Stimulated activated CD4-positive, alpha-beta T cell treated with anti-CD3 and anti-CD28 coated beads, Interleukin-15, amount 100 ng/mL, for 1 hour (primary cell): ENCODE data around the gene FLAD1.
"Not testable (repeated sequence)": the region's sequence is repeated elsewhere in the genome, so short reads cannot be mapped to it uniquely, and the experiment has no call there.

Experiments used
- DNase-seq, 2 donors: peaks; one replicate each; pipeline ENCODE4 v3.0.0-alpha.2; 2020; ENCODE audit warnings: low read depth in 1 of 2, low spot score in 1 of 2

The FLAD1 gene

DNA sequence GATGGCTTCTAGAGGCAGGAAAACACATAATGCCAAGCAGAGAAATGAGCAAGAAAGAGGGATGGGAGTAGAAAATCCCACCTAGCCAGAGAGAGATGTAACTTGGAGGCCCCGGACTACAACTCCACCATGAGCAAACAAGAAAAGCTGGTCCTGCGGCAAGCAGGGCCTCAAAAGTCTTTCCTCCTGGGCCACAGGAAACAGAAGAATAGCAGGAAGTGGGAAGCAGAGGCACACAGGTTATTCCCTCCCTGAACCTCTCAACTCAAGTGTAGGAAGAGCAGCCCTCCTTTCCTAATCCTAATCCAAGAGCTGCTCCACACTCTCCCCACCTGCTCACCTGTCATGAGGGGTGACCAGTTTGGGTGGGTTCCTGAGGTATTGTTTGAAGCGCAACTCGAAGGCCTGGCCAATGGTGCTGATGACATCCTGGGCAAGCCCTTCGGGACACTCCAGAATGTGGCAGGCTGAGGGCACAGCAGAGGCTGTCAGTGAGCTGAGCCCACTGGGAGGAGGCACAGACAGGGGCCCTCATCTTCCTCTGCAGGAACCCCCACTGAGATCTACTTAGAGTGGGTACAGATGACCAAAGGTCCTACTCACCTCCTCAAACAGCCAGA is 15.7 kb upstream of the FLAD1 start:
- DNase-seq = no peak

DNA sequence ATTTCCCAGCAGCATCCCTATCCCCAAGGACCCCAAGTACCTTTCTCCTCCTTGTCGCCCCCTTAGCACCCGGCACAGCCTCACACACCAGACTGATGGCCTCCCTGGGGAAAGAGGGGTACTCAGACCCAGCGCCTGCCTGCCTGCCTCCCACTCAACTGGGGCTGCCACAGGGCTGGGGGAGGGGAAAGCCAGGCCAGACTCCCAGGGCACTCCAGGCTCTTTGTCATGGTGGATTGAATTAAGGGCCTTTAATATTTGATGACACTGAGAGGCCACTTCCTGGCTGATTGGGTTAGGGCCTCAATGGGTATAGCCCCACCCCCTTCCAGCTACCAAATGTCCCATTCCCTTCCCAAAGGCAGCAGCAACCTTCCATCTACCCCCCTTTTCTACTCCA is 14.4 kb upstream of the FLAD1 start:
- no peak for DNase-seq

DNA sequence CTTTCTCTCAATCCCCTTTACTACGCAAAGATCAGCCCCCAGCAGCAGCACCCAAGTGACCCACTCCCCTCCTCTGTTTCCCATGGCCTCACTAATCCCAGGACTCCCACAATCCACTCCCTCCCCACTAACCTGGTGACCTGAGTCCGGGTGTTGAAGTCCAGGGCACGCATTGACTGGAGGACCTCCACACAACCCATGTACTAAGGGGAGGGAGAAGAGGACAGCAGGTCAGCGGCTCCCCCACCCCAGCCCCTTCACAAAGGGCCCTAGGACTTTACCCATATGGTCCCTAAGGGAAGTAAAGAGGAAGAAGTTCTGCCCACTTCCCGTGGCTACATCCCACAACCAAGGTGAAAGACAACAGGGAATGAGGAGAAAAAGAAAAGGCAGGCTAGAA is 13.9 kb upstream of the FLAD1 start:
- no peak for DNase-seq

DNA sequence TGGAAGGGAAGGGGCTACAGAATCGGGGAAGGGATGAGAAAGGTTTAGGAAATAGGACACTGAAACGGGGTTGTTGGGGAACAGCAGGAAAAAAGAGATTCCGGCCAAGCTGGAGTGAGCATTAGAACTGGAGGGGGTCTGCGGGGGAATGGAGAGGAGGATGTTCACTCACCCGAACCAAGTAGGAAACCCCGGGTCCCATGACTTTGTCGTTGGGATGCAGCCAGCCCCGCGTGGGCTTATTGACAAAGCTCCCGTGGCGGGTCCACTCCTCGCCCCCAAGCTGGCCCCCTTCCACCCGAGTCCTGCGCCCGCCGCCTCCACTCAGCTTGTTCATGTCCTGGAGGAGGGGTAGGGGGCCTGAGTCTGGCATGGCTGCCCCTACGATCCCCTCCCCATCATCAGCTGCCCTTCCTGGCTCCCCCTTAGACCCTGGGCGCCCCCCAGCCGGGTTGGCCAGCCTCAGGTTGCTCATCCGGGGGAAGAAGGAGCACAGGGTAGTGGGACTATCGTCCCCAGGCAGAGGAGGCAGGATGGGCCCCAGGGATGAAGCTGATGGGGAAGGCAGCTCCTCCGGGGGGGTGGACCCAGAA is 13.2 kb upstream of the FLAD1 start:
- DNase-seq = no peak

DNA sequence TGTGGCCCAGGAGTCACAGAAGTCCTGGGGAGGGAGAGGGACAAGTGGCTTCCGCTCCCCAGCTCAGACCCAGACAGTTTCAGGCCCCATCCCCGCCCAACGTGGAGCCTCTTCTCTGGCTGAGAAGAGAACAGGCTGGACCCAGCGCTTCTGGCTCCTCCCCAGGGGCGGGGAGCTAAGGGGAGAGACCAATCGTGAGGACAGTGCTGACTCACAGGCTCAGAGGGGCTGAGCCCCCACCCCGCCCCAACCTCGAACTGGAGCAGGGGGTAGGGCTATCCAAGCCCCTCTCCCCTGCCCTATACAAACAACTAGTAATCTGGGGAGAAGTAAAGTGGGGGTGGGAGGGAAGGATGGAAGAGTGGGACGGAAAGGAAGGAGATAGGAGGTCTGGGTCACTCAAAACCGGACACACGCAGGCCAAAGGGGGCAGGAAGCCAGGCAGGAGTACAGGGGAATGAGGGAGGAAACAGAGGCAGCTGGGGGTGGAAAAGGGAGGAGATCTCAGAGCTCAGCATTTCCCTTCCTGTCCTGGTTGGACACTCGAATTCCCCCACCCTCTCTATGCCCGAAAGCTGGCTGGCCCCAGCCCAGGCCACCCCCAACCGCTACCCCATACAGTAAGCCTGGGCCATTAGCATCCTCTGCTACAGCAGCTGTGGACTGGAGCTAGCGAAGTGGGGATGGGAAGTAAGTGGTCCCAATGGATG is 12.4 kb upstream of the FLAD1 start, which contains the start of gene SHC1:
Gene SHC1, minus strand, starts transcription at position 117 of the 710 bp plus-strand sequence. CDS start 221 bp downstream, outside the sequence.
- DNase-seq = no peak

DNA sequence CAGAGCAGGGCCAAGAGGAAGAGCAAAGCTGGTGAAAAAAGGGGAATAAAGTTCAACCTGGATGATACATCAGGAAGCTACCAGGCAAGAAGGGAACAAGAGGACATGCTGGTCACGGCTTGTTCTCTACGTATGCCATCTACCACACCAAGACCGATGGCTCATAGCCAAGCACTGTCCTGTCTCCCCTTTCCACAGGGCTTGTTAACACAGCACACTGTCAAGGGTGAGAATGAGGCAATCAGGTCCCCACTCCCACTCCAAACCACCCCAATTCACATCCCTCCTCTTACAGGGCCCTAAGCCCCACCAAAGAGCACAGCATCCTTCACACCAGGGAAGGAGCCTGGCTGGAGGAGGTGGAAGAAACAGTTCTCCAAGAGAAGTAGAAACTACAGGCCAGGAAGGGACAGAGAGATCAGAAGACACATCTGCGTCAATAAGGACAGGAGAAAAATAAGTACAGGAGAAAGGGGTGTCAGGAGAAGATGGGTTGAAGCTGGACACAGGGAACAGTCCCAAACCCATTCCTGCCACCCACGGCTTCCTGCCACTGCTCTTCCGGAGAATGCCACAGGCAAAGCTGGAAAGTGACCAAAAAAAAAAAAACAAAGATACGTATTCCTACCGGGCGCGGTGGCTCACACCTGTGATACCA is 11.7 kb upstream of the FLAD1 start:
- no peak for DNase-seq

DNA sequence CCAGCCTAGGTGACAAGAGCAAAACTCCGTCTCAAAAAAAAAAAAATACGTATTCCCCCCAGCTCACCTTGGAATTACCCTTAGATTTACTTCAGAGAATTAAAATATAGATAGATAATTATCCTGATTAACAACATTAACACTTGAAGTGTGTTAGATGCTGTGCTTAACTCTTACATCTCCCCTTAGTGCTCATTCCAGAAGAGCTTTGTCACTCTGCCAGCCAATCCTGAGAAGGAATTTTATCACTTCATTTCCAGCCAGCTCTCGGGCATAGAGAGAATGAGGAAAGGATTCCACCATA is 11.0 kb upstream of the FLAD1 start:
- no peak for DNase-seq

DNA sequence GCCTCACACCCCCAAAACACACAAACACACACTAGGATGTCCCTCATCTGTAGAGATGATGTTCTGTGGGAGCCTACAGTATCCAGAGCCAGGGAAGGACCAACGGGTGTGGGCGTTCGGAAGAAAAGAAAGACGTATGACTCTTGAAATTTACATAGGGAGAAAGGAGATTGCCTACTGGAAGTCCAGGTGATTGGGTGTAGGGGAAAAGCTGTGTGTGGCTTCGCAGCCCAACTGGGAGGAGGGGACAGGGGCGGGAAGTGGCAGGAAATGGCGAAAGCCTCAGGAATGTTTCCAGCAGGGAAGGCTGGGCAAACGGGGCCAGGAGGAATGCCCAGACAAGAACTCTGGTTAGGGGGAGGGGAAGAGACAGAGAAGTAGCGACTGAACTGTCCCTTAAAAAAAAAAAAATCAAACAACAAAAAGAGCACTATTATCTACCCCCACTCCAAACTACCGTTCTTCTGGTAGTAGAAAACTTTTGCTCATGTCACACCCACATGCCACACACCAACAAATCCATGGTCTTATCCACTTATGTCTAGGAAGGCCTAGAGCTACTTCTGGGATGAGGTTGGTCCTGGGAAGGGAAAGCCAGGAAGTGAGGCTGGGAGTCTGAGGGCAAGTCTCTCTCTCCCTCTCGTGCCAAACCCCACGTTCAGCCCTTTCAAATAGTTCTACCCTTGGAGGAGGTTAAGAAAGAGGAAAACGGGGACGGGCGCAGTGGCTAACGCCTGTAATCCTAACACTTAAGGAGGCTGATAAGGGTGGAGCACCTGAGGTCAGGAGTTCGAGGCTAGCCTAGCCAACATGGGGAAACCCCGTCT is 10.4 kb upstream of the FLAD1 start:
- DNase-seq = no peak

DNA sequence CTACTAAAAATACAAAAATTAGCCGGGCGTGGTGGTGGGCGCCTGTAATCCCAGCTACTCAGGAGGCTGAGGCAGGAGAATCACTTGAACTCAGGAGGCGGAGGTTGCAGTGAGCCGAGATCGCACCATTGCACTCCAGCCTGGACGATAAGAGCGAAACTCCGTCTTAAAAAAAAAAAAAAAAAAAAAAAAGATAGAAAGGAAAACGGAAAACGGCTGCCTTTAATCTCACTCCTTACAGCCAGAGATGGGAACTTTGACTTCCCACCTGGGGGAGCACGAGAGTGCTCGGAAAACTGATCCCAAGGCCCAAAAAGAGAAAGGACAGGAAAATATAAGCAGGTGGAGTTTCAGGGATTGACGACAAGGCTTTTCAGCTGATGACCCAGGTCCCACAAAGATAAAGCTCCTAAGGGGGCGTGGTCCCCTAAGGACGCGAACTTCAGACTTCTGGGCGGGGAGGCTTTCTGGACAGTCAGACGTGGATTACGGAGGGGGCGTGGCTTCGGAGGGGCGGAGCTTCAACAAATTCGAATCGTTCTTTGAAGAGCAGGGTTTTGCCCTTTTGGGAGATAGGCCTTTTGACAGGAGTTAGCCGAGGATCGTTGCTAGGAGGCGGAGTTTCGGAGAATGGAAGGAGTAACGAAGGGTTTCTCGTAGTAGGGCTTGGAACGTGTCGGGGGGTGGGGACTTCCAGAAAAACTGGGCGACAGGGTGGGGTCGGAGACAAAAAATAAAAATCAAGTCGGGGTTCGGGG is 9.6 kb upstream of the FLAD1 start:
- peak; percentile 76 to 85 for DNase-seq

DNA sequence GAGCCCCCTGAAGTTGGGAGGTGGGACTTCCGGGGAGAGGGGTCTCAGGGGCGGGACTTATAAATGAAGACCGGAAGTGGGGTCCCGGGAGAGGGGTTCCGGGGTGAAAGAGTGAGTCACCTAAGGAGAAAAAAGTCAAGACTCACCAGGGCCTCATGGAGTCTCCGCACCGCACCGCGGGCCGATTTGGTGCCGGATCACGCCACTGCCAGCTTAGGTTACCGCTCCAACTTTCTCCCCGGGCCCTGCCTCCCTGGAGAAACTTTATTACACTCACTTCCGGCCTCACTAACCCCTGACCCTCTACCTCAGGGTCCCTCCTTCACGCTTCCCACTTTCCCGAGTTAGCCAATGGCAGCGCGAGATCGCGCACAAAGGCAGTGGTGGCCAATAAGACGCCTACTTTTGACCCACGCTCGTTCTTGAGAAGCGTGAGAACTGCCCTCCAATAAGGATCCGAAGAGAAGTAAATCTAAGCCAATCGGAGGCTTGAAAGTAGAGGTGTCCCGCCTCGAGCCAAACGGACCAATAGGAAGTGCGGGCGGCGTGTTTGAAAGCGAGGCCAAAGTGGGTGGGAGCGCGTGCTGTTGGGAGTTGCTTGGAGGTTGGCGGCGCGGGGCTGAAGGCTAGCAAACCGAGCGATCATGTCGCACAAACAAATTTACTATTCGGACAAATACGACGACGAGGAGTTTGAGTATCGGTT is 8.9 kb upstream of the FLAD1 start, which contains the start of gene CKS1B:
Gene CKS1B, plus strand, starts transcription at position 580 of the 706 bp plus-strand sequence. Its CDS starts 65 bp downstream, at position 645.
- DNase-seq = peak; percentile 88 to 94

DNA sequence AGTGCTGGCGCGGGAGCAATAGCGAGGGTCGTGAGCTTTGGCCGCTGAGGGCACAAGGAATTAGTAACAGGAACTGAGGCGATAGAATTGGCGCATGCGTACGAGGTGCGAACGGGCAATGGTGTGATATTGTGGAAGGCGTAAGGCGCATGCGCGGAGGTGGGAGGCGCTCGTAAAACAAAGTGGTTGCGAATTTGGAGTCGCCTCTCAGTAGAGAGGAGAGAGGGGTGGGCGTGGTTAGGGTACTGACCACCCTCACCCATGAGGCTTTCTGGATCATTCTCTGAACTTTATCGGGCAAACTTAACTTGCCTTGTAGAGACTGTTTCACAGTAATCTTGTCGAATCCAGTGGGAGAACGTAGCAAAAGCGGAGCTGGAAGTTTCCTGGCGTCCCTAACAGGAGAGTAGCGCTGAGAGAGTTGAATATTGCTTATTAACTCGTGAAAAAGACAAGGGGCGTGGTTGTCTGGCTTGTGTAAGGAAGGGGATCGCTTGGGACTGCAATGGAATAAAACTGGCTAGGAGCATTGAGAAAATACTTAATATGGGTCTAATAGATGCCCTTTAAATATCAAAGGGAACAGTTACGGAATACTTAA is 8.2 kb upstream of the FLAD1 start:
- DNase-seq = peak; percentile 85 to 88

DNA sequence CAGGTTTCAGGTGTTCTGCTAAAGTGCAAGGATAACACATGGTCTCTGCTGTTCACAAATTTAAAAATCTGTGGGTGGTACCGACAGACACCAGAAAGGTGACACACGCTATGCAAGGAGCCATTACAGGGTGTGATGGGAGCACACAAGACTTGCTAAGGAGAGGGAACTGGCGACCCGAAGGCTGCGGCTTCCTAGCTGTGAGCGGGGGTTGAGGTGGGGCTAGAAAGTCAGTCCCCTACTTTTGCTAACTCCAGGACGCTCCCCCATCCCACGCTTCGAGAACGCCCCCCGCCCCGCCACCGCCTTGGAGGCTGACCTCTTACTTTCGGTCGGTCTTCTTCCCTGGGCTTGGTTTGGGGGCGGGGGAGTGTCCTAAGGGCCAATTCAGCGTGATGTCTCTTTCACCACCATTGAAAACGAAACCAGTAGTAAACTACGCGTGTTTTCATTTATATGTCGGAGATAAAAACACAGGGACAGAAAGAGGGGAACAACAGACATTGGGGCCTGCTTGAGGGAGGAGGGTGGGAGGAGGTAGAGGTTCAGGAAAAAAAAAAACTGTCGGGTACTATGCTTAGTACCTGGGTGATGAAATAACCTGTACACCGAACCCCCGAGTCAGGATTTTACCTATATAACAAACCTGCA is 7.6 kb upstream of the FLAD1 start:
- peak; percentile 11 to 38 for DNase-seq

DNA sequence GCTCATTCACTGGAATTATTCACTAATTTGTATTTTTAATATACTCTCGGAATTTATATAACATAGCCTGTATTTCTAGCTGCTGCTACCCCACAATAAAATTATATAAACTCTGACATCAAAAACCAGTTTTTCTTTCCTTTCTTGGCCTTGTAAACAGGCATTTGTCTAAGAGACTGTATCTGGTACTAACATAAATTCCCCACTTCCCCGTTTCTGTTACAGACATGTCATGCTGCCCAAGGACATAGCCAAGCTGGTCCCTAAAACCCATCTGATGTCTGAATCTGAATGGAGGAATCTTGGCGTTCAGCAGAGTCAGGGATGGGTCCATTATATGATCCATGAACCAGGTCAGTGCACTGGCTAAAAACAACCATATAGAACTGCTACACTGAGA is 5.4 kb upstream of the FLAD1 start:
- not testable (repeated sequence) for DNase-seq

DNA sequence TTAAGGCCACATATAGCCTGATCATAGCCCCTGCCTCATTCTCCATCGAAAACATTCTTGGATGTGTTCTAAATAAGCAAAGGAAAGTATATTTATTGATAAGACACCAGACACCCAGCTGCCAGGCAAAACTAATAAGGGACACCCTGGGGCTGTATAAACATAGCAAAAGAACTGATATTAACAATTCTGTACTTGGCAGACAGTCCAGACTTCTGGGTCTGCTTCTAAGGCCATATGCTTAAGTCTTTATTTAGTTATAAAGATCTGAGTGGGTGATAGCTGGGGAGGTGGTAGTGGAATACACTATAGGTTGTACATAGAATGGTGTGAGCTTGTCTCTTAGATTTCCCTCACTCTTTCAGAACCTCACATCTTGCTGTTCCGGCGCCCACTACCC is 4.8 kb upstream of the FLAD1 start:
- DNase-seq = no peak

DNA sequence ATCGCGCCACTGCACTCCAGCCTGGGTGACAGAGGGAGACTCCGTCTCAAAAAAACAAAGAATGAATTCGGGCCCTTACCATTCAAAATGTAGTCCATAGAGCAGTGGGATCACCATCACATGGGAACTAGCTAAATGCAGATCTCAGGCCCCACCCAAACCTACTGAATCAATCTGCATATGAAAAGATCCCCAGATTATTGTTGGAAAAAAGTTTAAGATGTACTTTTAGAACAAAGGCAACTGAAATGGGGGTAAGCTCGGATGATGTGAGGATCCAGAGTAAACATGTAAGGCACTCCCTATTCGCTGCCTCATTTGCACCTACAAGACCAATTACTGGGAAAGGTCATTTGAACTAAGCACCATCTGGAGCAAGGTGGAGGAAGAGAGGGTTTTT is 803 bp upstream of the FLAD1 start:
- DNase-seq = no peak

DNA sequence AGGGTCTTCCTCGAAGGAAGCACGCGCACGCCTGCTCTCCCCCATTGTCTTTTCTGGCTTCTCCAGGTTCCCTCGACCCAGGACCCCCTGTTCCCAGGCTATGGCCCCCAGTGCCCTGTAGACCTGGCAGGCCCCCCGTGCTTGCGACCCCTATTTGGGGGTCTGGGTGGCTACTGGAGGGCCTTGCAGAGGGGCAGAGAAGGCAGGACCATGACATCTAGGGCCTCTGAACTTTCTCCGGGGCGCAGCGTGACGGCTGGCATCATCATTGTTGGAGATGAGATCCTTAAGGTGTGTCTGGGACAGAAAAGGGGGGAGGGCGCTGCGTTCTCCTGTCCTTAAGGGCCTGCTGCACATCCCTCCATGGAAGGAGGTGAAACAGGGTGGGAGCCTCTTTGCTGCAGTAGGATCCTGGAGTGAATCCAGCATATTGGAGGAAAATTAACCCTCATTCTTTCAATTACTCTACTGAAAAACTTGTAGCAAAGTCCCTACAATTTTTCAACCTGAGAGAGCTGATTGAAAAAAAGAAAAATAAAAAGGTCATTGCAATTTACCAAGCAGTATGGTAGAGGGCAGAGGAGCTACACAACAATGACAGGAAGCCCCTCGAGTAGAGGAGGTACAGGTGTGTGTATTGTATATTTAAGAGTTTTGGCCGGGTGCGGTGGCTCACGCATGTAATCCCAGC is 777 bp downstream of the FLAD1 start:
- no peak for DNase-seq

DNA sequence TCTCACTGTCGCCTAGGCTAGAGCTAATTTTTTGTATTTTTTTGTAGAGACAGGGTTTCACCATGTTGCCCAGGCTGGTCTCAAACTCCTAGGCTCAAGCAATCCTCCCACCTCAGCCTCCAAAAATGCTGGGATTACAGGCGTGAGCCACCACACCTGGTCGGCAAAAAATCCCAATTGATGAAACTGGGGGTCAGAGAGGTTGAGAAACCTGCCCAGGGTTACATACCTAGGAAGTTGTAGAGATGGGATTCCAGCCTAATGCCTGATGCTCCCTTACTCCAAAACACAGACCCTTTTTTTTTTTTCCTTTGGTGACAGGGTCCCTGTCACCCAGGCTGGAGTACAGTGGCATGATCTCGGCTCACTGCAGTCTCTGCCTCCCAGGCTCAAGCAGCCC is 3.6 kb downstream of the FLAD1 start:
- DNase-seq = not testable (repeated sequence)

DNA sequence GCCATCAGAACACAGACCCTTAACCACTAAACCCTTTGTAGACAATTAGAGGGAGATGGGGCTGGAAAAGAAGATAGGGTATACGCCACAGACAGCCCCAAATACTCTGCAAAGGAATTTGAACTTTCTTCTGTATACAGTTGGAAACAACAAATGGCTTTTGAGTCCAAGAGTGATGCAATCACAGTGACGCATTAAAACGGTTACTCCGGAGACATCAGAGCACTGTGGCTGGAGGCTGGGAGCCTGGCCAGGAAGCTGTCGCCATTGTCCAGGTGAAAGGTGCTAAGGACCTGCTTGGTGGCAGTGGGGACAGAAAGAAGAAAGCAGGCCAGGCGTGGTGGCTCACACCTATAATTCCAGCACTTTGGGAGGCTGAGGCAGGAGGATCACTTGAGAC is 4.2 kb downstream of the FLAD1 start:
- no peak for DNase-seq
